Measurements from ENCODE around the gene SIM2. TPM values are rescaled to one million over a fixed set of nuclear protein-coding genes. Genes with fewer than 3 reads are reported as not detected.

Gene SIM2
- total RNA-seq, 1 donor from 2014 or later: not detected

GRCh38 chr21:36791695-36792470 is 93.0 kb downstream of the SIM2 start:
- intact Hi-C loops (cut with DNase I): no loop called here
- no peaks in the 10 kb centered on the region for H3K36me3 ChIP-seq
- H3K4me1 ChIP-seq: no peaks in the 10 kb centered on the region
- peaks cover 11% of the 10 kb centered on the region for H3K9me3 ChIP-seq
- no peaks in the 10 kb centered on the region for H3K27me3 ChIP-seq
- no peak overlapping the region for H3K4me3 ChIP-seq
- H3K27ac ChIP-seq: no peak overlapping the region
- no peak for DNase-seq (ENCODE audit: extremely low spot score in 2 of 2)
- TF ChIP-seq POLR2A (IDR thresholded peaks at IDR 0.05): no peak
- TF ChIP-seq POLR2AphosphoS5 (IDR thresholded peaks at IDR 0.05; ENCODE audit: insufficient read depth in 1 of 2, low read depth in 1 of 2): no peak
- no peak for TF ChIP-seq CTCF (IDR thresholded peaks at IDR 0.05)

GRCh38 chr21:36792505-36792967 is 93.6 kb downstream of the SIM2 start:
- H3K36me3 ChIP-seq: no peaks in the 10 kb centered on the region
- peak in 1 of 2 donors; percentile 60 for DNase-seq (ENCODE audit: extremely low spot score in 2 of 2)
- peak in 1 of 2 donors; percentile 35 for TF ChIP-seq POLR2AphosphoS5 (IDR thresholded peaks at IDR 0.05; ENCODE audit: insufficient read depth in 1 of 2, low read depth in 1 of 2)
- TF ChIP-seq CTCF (IDR thresholded peaks at IDR 0.05): no peak
- TF ChIP-seq POLR2A (IDR thresholded peaks at IDR 0.05): no peak
- H3K27ac ChIP-seq: no peak overlapping the region
- no peak overlapping the region for H3K4me3 ChIP-seq
- no peaks in the 10 kb centered on the region for H3K27me3 ChIP-seq
- intact Hi-C loops (cut with DNase I): no loop called here
- H3K9me3 ChIP-seq: peaks cover 11% of the 10 kb centered on the region
- H3K4me1 ChIP-seq: no peaks in the 10 kb centered on the region

GRCh38 chr21:36796070-36796469 is 97.2 kb downstream of the SIM2 start:
- Histone ChIP-seq H3K9me3 (peaks cover 11% of the 10 kb centered on the region), H3K27me3 (no peaks in the 10 kb centered on the region), H3K4me3 (no peak overlapping the region), H3K4me1 (no peaks in the 10 kb centered on the region), H3K27ac (no peak overlapping the region), H3K36me3 (no peaks in the 10 kb centered on the region)
- DNase-seq (ENCODE audit: extremely low spot score in 2 of 2): no peak
- intact Hi-C loops (cut with DNase I): no loop called here
- TF ChIP-seq POLR2A (IDR thresholded peaks at IDR 0.05) (no peak), CTCF (IDR thresholded peaks at IDR 0.05) (no peak), POLR2AphosphoS5 (IDR thresholded peaks at IDR 0.05; ENCODE audit: insufficient read depth in 1 of 2, low read depth in 1 of 2) (no peak)

GRCh38 chr21:36798491-36798890 is 99.6 kb downstream of the SIM2 start:
- intact Hi-C loops (cut with DNase I): no loop called here
- Histone ChIP-seq H3K27me3 (no peaks in the 10 kb centered on the region), H3K4me3 (no peak overlapping the region), H3K36me3 (no peaks in the 10 kb centered on the region), H3K9me3 (peaks cover 11% of the 10 kb centered on the region), H3K4me1 (no peaks in the 10 kb centered on the region), H3K27ac (no peak overlapping the region)
- TF ChIP-seq POLR2A (IDR thresholded peaks at IDR 0.05) (no peak), CTCF (IDR thresholded peaks at IDR 0.05) (no peak), POLR2AphosphoS5 (IDR thresholded peaks at IDR 0.05; ENCODE audit: insufficient read depth in 1 of 2, low read depth in 1 of 2) (no peak)
- DNase-seq (ENCODE audit: extremely low spot score in 2 of 2): no peak

Other genes starting within 250 kb of the SIM2 start
- not detected for gene CLDN14, start 219.0 kb upstream of the SIM2 start, total RNA-seq